HepG2 (cell line): ENCODE data around the gene FRMPD2. TPM values are rescaled to one million over a fixed set of nuclear protein-coding genes. Genes with fewer than 3 reads are reported as not detected.

Experiments used
- ARID5B ChIP-seq: IDR thresholded peaks from 2 replicates; pipeline ENCODE4 v1.4.0; 2020; ENCODE audit warnings: mild to moderate bottlenecking, missing genetic modification reagents
- ATF7 ChIP-seq, 2 experiments: fragments of 450-650 bp in 1 of 2; sonication (generic) in 1 of 2; formaldehyde crosslinking in 1 of 2; IDR thresholded peaks; 2 replicates each; pipeline versions ENCODE4 v1.4.0 to v1.6.1; 2016 to 2020; ENCODE audit warnings: antibody characterized with exemption in 1 of 2, mild to moderate bottlenecking in 1 of 2, missing genetic modification reagents in 1 of 2
- CREM ChIP-seq, 2 experiments: sonication (generic) in 1 of 2; formaldehyde crosslinking in 1 of 2; IDR thresholded peaks; 2 replicates each; pipeline versions ENCODE4 v1.4.0 to v1.6.1; 2016 to 2020; ENCODE audit warnings: antibody characterized with exemption in 1 of 2, mild to moderate bottlenecking in 1 of 2, missing genetic modification reagents in 1 of 2
- HNRNPUL1 ChIP-seq: fragments of 200-400 bp; formaldehyde crosslinking; IDR thresholded peaks from 2 replicates; pipeline ENCODE4 v1.6.1; 2017; ENCODE audit warnings: low read depth, mild to moderate bottlenecking, low read length, moderate library complexity
- HOMEZ ChIP-seq: IDR thresholded peaks from 2 replicates; pipeline ENCODE4 v1.6.1; 2016; ENCODE audit warnings: low read depth
- IRF2 ChIP-seq: IDR thresholded peaks from 2 replicates; pipeline ENCODE4 v1.6.1; 2018; ENCODE audit warnings: missing genetic modification reagents, missing compliant biosample characterization
- MAZ ChIP-seq, 2 experiments: sonication (generic) in 1 of 2; formaldehyde crosslinking in 1 of 2; IDR thresholded peaks; 2 replicates each; pipeline versions ENCODE4 v1.5.0 to v1.6.1; 2012 to 2020; ENCODE audit warnings: low read depth in 2 of 2, mild to moderate bottlenecking in 2 of 2, borderline replicate concordance in 1 of 2, improper control_type of control experiment in 1 of 2, low read length in 1 of 2, missing genetic modification reagents in 1 of 2, moderate library complexity in 1 of 2
- NFATC3 ChIP-seq: sonication (generic); formaldehyde crosslinking; IDR thresholded peaks from 2 replicates; pipeline ENCODE4 v1.5.1; 2020; ENCODE audit warnings: mild to moderate bottlenecking, missing genetic modification reagents
- RFXANK ChIP-seq: IDR thresholded peaks from 2 replicates; pipeline ENCODE4 v1.6.1; 2016
- SKI ChIP-seq: fragments of 450-650 bp; IDR thresholded peaks from one replicate; pipeline ENCODE4 v1.6.1; 2018; ENCODE audit warnings: mild to moderate bottlenecking; ENCODE audit not compliant: partially characterized antibody
- YEATS4 ChIP-seq: sonication (generic); formaldehyde crosslinking; IDR thresholded peaks from 2 replicates; pipeline ENCODE4 v1.4.0; 2020; ENCODE audit warnings: missing genetic modification reagents, borderline replicate concordance
- ZNF441 ChIP-seq: sonication (generic); formaldehyde crosslinking; IDR thresholded peaks from 2 replicates; pipeline ENCODE4 v1.7.0; 2021; ENCODE audit warnings: missing genetic modification reagents, borderline replicate concordance
- ZNF713 ChIP-seq: sonication (generic); formaldehyde crosslinking; IDR thresholded peaks from 2 replicates; pipeline ENCODE4 v1.4.0; 2020; ENCODE audit warnings: mild to moderate bottlenecking, missing genetic modification reagents
- ZNF784 ChIP-seq: sonication (generic); formaldehyde crosslinking; IDR thresholded peaks from 2 replicates; pipeline ENCODE4 v1.5.1; 2020; ENCODE audit warnings: missing genetic modification reagents, mild to moderate bottlenecking, borderline replicate concordance
- ZUFSP ChIP-seq: sonication (generic); formaldehyde crosslinking; IDR thresholded peaks from 2 replicates; pipeline ENCODE4 v1.9.0; 2021; ENCODE audit warnings: missing genetic modification reagents, mild to moderate bottlenecking, borderline replicate concordance
- polyA plus RNA-seq, 8 experiments: library from polyadenylated mRNA; depleted of rRNA in 3 of 8; stranded (reverse) in 7 of 8; unstranded in 1 of 8; fragments of >200 nt; fragmentation: Illumina TruSeq in 4 of 8; extraction: Trizol in 4 of 8; gene quantifications; 2 replicates each; pipeline versions ENCODE4 v1.2.1 to v1.2.3, GENCODE V29; 2011 to 2016; ENCODE audit warnings: low read depth in 4 of 8, missing spikeins in 1 of 8, mixed read lengths in 1 of 8; ENCODE audit not compliant: insufficient read depth in 1 of 8
- total RNA-seq, 5 experiments: library from RNA; depleted of rRNA; stranded (reverse); fragments of >200 nt; fragmentation: Illumina TruSeq; extraction: Trizol; gene quantifications; 2 replicates each; pipeline ENCODE4 v1.2.3, GENCODE V29; 2016; ENCODE audit warnings: low read depth in 1 of 5
- TF ChIP-seq, protein P1 (sequence below): sonication (generic); formaldehyde crosslinking; IDR thresholded peaks from 2 replicates; pipeline ENCODE4 v1.5.0; 2020; ENCODE audit warnings: mild to moderate bottlenecking, missing genetic modification reagents, borderline replicate concordance
- TF ChIP-seq, protein P2 (sequence below): sonication (generic); formaldehyde crosslinking; IDR thresholded peaks from 2 replicates; pipeline ENCODE4 v1.4.0; 2020; ENCODE audit warnings: mild to moderate bottlenecking, missing genetic modification reagents

FRMPD2 gene
- total and polyA plus RNA-seq, 2 of the 13 experiments (the other 11 are each of a cell fraction or from before 2014, with no cell fraction given) = 0.45 to 1.3 TPM

DNA sequence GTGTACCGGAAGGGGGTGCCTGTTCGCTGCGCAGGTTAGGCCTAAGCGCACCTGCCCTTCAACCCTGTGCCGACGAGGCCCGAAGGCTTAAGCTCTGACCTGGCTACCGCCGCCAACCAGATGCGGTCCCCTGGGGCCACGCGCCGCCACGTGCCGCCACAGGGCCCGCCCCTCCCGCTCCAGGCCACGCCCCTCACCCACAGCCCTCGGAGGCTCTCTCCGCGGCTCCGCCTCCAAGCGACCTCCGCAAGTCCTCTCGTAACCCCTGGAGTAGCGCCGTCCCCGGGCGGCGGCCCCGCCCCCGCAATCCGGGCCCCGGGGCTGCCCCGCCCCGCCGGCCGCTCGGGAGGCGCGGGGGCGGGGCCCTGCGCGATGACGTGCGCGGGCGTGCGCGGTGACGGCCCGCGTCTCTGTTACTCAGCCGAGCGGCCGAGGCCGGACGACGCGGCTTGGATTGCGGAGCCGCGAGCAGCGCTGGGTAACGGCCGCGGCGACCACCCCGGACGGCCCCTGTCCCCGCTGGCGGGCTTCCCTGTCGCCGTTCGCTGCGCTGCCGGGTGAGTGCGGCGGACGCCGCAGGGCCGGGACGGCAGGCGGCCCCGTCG lies 31.9 kb upstream of the FRMPD2 start, which contains the start of gene MAPK8 (continued):
- TF ChIP-seq CREM (IDR thresholded peaks at IDR 0.05) (no peak), CREM (CRISPR knock-in tag; IDR thresholded peaks at IDR 0.05) (no peak), HOMEZ (CRISPR knock-in tag) (no peak), YEATS4 (peak; percentile 66; the same call in 1 of the 2 replicates), SKI (no peak), ZNF441 (CRISPR knock-in tag) (peak; percentile 82; the same call in 1 of the 2 replicates), ZNF784 (0 out of 2 replicates have a peak, but pooled peaks have one; percentile 65), RFXANK (CRISPR knock-in tag) (no peak), MAZ (IDR thresholded peaks at IDR 0.05; ENCODE audit: borderline replicate concordance, low read depth, low read length) (peak; percentile 44; the same call in 1 of the 2 replicates), MAZ (CRISPR knock-in tag; IDR thresholded peaks at IDR 0.05; ENCODE audit: low read depth) (peak; percentile 74), HNRNPUL1 (no peak), NFATC3 (CRISPR knock-in tag) (no peak), IRF2 (0 out of 2 replicates have a peak, but pooled peaks have one; percentile 19), ATF7 (IDR thresholded peaks at IDR 0.05) (no peak), ATF7 (CRISPR knock-in tag; IDR thresholded peaks at IDR 0.05) (0 out of 2 replicates have a peak, but pooled peaks have one; percentile 53), ZUFSP (CRISPR knock-in tag) (no peak), ZNF713 (CRISPR knock-in tag) (0 out of 2 replicates have a peak, but pooled peaks have one; percentile 49), ARID5B (CRISPR knock-in tag) (peak; percentile 55)
- TF ChIP-seq, protein P1, sequence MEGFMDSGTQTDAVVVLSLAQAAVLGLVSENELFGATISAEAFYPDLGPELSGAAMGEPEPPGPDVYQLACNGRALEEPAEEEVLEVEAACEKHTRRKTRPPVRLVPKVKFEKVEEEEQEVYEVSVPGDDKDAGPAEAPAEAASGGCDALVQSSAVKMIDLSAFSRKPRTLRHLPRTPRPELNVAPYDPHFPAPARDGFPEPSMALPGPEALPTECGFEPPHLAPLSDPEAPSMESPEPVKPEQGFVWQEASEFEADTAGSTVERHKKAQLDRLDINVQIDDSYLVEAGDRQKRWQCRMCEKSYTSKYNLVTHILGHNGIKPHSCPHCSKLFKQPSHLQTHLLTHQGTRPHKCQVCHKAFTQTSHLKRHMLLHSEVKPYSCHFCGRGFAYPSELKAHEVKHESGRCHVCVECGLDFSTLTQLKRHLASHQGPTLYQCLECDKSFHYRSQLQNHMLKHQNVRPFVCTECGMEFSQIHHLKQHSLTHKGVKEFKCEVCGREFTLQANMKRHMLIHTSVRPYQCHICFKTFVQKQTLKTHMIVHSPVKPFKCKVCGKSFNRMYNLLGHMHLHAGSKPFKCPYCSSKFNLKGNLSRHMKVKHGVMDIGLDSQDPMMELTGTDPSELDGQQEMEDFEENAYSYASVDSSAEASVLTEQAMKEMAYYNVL (CRISPR knock-in tag) = peak; percentile 42; the same call in 1 of the 2 replicates
- TF ChIP-seq, protein P2, sequence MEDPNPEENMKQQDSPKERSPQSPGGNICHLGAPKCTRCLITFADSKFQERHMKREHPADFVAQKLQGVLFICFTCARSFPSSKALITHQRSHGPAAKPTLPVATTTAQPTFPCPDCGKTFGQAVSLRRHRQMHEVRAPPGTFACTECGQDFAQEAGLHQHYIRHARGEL (CRISPR knock-in tag) = no peak
